Measurements from ENCODE around the gene CCDC54. TPM values are rescaled to one million over a fixed set of nuclear protein-coding genes. Genes with fewer than 3 reads are reported as not detected.

The CCDC54 gene
- not detected in 5 replicates for total RNA-seq (2022; extraction: Qiagen RNA extraction; ENCODE audit: low read depth)

GRCh38 chr3:107377151-107377550 is at the start of gene CCDC54:
TSS of gene CCDC54 (plus strand) at chr3:107377439. CDS start at chr3:107377588, 149 bp downstream.

Other genes starting within 250 kb of the CCDC54 start
- 15.2 to 24.5 TPM (median 22.3 TPM) in 5 replicates for gene BBX, start 145.5 kb downstream of the CCDC54 start, total RNA-seq (2022; extraction: Qiagen RNA extraction; ENCODE audit: low read depth)